A549 treated with AZD9567 at 1 μM for 4 hours (cell line): ENCODE measurements around the gene ZWILCH. TPM values are rescaled to one million over a fixed set of nuclear protein-coding genes. Genes with fewer than 3 reads are reported as not detected.

ENCODE experiments used
- total RNA-seq: library from RNA; stranded (reverse); fragments of 200-300 nt; extraction: Qiagen RNA extraction; gene quantifications from 5 replicates; pipeline ENCODE4 v1.2.3, GENCODE V29; 2022; ENCODE audit not compliant: insufficient read depth

ZWILCH gene
- total RNA-seq, result 29.4 to 42.0 TPM (median 35.9 TPM) in 5 replicates

GRCh38 chr15:66504563-66505429, at the start of gene ZWILCH, which contains the start of gene RPL4:
ZWILCH (plus strand) TSS chr15:66505326; CDS start chr15:66505339, 13 bp downstream.
RPL4 (minus strand) TSS chr15:66504855; CDS start chr15:66504790, 65 bp downstream.

GRCh38 chr15:66497502-66498455, 7.3 kb upstream of the ZWILCH start, which contains the start of gene SNAPC5:
SNAPC5 (minus strand) TSS chr15:66497762; CDS start chr15:66497731, 31 bp downstream.

GRCh38 chr15:66565741-66566144, 60.6 kb downstream of the ZWILCH start, which contains the start of gene LCTL:
LCTL (minus strand) TSS chr15:66565998; CDS start chr15:66565365, 633 bp downstream.

Other genes starting within 250 kb of the ZWILCH start
- gene DIS3L, start 211.8 kb upstream of the ZWILCH start, total RNA-seq, result 30.5 to 43.7 TPM (median 34.4 TPM) in 5 replicates
- 21.1 to 43.1 TPM (median 24.1 TPM) in 5 replicates for gene TIPIN, start 148.6 kb upstream of the ZWILCH start, total RNA-seq
- gene MAP2K1, start 118.4 kb upstream of the ZWILCH start, total RNA-seq, result 91.4 to 118 TPM (median 106 TPM) in 5 replicates
- gene SNAPC5, start 7.6 kb upstream of the ZWILCH start, total RNA-seq, result 31.7 to 44.1 TPM (median 40.1 TPM) in 5 replicates
- 5,201 to 5,907 TPM (median 5,260 TPM) in 5 replicates for gene RPL4, start 471 bp upstream of the ZWILCH start, total RNA-seq
- gene LCTL, start 60.7 kb downstream of the ZWILCH start, total RNA-seq, result 0.07 to 0.08 TPM in 2 of 5 replicates, not detected in the others
- 12.5 to 22.8 TPM (median 21.0 TPM) in 5 replicates for gene SMAD6, start 196.9 kb downstream of the ZWILCH start, total RNA-seq